Lung microvascular endothelial cell (primary cell): ENCODE data around the gene PARPBP. TPM values are rescaled to one million over a fixed set of nuclear protein-coding genes. Genes with fewer than 3 reads are reported as not detected.
"Not testable (repeated sequence)": the region's sequence is repeated elsewhere in the genome, so short reads cannot be mapped to it uniquely, and the experiment has no call there.

ENCODE experiments used
- DNase-seq, 2 donors: peaks; one replicate each; pipeline versions ENCODE4 v3.0.0 to v3.0.0-alpha.2; 2010; ENCODE audit warnings: low read depth in 2 of 2
- total RNA-seq: library from RNA; depleted of rRNA; stranded (reverse); fragments of >200 nt; gene quantifications from 2 replicates; pipeline ENCODE4 v1.2.1, GENCODE V29; 2014

Gene PARPBP
- total RNA-seq, 1 donor from 2014 or later, result 4.4 TPM

DNA sequence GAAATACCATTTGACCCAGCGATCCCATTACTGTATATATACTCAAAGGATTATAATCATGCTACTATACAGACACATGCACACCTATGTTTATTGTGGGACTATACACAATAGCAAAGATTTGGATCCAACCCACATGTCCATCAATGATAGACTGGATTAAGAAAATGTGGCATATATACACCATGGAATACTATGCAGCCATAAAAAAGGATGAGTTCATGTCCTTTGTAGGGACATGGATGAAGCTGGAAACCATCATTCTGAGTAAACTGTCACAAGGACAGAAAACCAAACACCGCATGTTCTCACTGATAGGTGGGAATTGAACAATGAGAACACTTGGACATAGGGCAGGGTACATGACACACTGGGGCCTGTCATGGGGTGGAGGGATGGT, 120.9 kb downstream of the PARPBP start:
- not testable (repeated sequence) for DNase-seq

Other genes starting within 250 kb of the PARPBP start
- gene DRAM1, start 242.6 kb upstream of the PARPBP start, total RNA-seq, result 23.6 and 26.8 TPM in 2 replicates
- 42.9 and 44.2 TPM in 2 replicates for gene WASHC3, start 58.2 kb upstream of the PARPBP start, total RNA-seq
- gene NUP37, start 69 bp upstream of the PARPBP start, total RNA-seq, result 13.3 and 20.5 TPM in 2 replicates
- not detected in 2 replicates for gene PMCH, start 77.7 kb downstream of the PARPBP start, total RNA-seq